Measurements from ENCODE around the gene ACTN2.

- no peak for TF ChIP-seq POLR2A (IDR thresholded peaks at IDR 0.05; ENCODE audit: low read depth)
- no peak for TF ChIP-seq CTCF (IDR thresholded peaks at IDR 0.05)
Measured at GRCh38 chr1:236727521-236727920, 41.2 kb downstream of the ACTN2 start.
